C4-2B (cell line): Measurements from ENCODE around the gene ARHGAP42.

ENCODE experiments used
- ZFX ChIP-seq: fragments of 450-650 bp; IDR thresholded peaks from 2 replicates; pipeline ENCODE4 v1.6.1; 2017
- TF ChIP-seq, protein P1 (sequence below): fragments of 450-650 bp; conservative IDR thresholded peaks from 2 replicates; pipeline ENCODE4 v1.5.1; 2017; ENCODE audit warnings: mild to moderate bottlenecking

DNA sequence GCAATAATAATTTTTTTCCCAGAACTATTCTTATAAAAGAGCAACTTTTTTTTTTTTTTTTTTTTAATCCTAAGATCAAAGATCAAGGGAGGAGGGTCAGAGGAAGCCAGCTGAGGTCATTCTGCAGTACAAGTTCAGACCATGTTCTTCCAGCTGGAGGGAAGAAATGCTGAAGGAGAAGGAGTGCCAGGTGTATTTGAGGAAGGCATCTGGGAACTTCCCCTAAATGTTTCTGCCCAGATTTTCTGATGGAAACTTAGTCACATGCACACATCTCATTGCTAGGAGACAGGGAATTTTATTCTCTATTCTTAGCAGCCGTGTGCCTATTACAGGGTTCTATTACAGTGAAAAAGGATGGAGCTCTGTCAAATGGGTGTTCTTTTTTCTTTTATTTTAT is 208.4 kb downstream of the ARHGAP42 start:
- TF ChIP-seq, protein P1, sequence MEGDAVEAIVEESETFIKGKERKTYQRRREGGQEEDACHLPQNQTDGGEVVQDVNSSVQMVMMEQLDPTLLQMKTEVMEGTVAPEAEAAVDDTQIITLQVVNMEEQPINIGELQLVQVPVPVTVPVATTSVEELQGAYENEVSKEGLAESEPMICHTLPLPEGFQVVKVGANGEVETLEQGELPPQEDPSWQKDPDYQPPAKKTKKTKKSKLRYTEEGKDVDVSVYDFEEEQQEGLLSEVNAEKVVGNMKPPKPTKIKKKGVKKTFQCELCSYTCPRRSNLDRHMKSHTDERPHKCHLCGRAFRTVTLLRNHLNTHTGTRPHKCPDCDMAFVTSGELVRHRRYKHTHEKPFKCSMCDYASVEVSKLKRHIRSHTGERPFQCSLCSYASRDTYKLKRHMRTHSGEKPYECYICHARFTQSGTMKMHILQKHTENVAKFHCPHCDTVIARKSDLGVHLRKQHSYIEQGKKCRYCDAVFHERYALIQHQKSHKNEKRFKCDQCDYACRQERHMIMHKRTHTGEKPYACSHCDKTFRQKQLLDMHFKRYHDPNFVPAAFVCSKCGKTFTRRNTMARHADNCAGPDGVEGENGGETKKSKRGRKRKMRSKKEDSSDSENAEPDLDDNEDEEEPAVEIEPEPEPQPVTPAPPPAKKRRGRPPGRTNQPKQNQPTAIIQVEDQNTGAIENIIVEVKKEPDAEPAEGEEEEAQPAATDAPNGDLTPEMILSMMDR: no peak
- TF ChIP-seq ZFX: no peak
